GM19240 (cell line): ENCODE results near the gene TOX2.

Source experiments
- DNase-seq: peaks from one replicate; pipeline ENCODE4 v3.0.0; 2011; ENCODE audit warnings: low spot score; ENCODE audit not compliant: insufficient read length

TOX2 gene

GRCh38 chr20:44053046-44053445 lies 138.4 kb downstream of the TOX2 start:
- no peak for DNase-seq

- DNase-seq = no peak
Measured at GRCh38 chr20:44054118-44054517, 139.5 kb downstream of the TOX2 start.

GRCh38 chr20:44054849-44055248 lies 140.2 kb downstream of the TOX2 start:
- DNase-seq = no peak

- DNase-seq = no peak
Measured at GRCh38 chr20:44056010-44056698, 141.5 kb downstream of the TOX2 start.

GRCh38 chr20:44057698-44058675 lies 143.3 kb downstream of the TOX2 start:
- DNase-seq = no peak

- no peak for DNase-seq
Measured at GRCh38 chr20:44064501-44065400, 150.1 kb downstream of the TOX2 start.

- no peak for DNase-seq
Measured at GRCh38 chr20:44065401-44066340, 151.0 kb downstream of the TOX2 start.

GRCh38 chr20:44066645-44067606 lies 152.3 kb downstream of the TOX2 start:
- no peak for DNase-seq

- DNase-seq = no peak
Measured at GRCh38 chr20:44067650-44068081, 153.0 kb downstream of the TOX2 start.

GRCh38 chr20:44068316-44069201 lies 153.9 kb downstream of the TOX2 start:
- DNase-seq = no peak

GRCh38 chr20:44069203-44070011 lies 154.8 kb downstream of the TOX2 start:
- DNase-seq = no peak

GRCh38 chr20:44070139-44070900 lies 155.7 kb downstream of the TOX2 start:
- no peak for DNase-seq

- no peak for DNase-seq
Measured at GRCh38 chr20:44071057-44071456, 156.4 kb downstream of the TOX2 start.

- no peak for DNase-seq
Measured at GRCh38 chr20:44071526-44072111, 157.0 kb downstream of the TOX2 start.

GRCh38 chr20:44072384-44072783 lies 157.7 kb downstream of the TOX2 start:
- no peak for DNase-seq

GRCh38 chr20:44073011-44073674 lies 158.5 kb downstream of the TOX2 start:
- no peak for DNase-seq
